HTR-8/SVneo (cell line): Measurements from ENCODE around the gene PCDH15.
"Not testable (repeated sequence)": the region's sequence is repeated elsewhere in the genome, so short reads cannot be mapped to it uniquely, and the experiment has no call there.

Experiments
- DNase-seq: peaks from one replicate; pipeline ENCODE4 v3.0.0; 2011; ENCODE audit warnings: low spot score, mixed read lengths; ENCODE audit not compliant: insufficient read length
- FAIRE-seq: peaks from 2 replicates; lab custom pipeline; 2011; peaks lifted over from hg19 to GRCh38; lab: Jason Lieb, UNC

The PCDH15 gene

DNA sequence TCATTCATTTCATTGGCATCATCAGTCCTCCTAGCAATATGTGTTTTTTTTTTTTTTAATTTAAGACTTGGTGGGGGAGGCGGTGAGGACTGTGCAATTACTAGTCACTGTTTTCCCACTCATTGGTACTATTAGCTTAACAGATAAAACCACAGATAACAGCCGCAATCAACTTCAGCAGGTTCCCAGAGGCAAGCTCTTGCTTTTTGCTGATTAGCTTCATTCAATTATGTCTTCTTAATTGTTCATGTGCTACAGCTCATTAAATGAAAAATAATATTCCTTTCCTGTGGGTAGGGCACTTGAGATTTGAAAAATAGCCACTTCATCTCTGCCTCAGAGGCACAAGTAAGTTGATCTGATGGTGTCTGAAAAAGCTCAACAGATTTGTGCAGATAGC lies 215.5 kb downstream of the PCDH15 start:
- no peak for DNase-seq
- FAIRE-seq, result no peak

DNA sequence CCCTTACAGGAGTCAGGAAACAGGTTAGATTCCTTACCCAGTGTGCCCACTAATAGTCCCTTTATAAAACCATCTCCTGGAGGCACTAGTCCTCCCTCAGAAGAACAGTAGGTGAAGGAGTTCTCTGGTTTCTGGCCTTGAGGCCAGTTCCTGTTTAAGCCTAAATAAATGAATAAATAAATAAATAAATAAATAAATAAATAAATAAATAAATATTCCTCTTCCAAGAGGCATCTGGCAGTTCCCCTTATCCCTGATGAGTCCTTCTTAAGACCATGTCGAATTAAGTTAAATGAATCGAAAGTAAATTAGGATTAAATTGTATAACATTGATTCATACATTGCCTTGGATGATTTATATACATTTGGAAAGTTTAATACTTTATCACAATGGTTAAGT lies 223.3 kb downstream of the PCDH15 start:
- DNase-seq (no peak), FAIRE-seq (no peak)

DNA sequence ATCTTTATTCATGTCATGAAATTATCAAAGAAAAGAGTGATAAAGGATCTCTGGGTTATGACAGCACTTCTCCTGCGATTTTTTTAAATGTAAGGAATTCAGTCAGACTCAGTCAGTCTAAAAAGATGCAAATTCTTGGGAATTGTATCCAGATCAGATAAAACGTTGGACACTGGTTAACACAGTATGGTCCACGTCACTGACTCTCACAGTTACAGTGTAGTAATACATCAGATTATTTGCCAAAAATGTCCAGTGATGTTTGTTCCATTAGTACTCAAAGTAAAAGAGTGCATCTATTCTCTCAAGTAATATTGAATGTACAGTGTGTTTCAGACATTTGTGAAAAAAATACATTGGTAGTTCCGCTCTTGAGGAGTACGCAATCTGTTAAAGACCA lies 224.5 kb downstream of the PCDH15 start:
- no peak for FAIRE-seq

DNA sequence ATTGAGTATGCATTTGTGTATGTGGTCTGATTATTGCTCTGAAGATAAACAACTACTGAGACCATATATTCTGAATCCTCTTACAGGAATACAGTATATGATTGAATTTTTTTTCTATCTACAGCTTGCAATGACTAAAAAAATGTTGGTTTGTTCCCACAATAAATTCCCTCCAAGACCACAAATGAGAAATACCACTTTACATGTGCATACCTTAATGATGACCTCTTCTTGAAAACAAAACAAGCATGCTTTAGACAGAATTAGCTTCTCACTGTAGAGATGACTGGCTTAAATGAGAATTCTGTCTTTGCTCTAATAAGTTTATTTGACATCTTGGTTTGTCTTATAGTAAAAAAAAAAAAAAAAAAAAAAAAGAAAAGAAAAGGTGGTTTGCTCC lies 241.5 kb downstream of the PCDH15 start:
- peak; percentile 11 for DNase-seq
- no peak for FAIRE-seq

More for the DNA sequence above, 224.5 kb downstream of the PCDH15 start:
- no peak for DNase-seq

DNA sequence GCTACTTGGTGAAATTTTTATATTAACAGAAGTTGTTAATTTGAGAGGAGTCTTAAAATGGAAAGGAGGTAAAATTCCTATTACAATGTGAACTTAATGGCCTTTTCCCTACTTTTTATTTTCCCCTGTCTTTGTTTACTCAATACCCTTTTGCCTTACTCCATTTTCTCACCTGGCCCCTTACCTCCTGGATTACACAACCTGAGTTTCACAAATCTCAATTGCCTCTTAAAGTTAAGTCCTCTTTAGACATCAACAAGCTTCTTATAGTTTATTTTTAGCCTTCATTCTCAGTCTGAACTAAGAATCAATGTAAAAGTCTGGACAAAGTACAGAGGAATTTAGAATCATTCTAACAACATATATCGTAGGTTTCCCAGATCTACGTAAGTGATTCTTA lies 247.0 kb downstream of the PCDH15 start:
- no peak for FAIRE-seq

DNA sequence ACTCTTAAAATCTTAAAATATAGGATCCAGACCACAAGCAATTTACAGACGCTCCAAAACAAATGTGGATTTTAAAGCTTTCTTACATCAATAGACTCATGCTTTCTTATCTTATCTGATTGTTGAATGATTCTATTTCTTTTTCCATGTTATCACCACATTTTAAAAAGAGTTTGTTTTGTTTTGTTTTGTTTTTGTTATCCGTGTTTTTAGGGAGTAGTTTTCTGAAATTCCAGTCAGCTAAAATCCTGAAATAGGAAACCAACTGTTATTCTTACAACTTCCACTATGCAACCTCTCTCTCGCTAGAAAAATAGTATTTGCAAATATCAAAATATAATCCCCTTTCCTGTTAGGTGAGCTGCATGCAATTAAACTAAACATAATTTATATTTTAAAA lies 251.0 kb downstream of the PCDH15 start:
- no peak for FAIRE-seq
- no peak for DNase-seq

More for the DNA sequence above, 247.0 kb downstream of the PCDH15 start:
- DNase-seq, result no peak

DNA sequence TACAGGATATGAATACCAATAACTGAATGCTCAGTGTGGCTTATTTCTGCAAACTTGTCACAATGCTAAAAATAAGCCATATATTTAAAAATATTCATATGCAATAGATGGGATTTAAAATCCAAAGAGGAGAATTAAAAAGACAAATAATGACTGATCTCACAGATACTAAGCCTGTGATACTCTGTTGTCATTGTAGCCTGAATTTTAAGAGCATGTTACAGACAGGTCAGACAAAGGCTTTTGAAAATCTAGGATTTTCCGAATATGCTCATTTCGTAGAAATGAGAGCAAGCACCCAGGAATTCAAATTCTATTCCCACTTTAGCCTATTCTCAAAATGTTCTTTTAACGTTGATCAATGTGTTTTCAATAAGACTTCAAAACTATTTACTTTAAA lies 269.7 kb downstream of the PCDH15 start:
- FAIRE-seq, result no peak
- DNase-seq, result no peak

DNA sequence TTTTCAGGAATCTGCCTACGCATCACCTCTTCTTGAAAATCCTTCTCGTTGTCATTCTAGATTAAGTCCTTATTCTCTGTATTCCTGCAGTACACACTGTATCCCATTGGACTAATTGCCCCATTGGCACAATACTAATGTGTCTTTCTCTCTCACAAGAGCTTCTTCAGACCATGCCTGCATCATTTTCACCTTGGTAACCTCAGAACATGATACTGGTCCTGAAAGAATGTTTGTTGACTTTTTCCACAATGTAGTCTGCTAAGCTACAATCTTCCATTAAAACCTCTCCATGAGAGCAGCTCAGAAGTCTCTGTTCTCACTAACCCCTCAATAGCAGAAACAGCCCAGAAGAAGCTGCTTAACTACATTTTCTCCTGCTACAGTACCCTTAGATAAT lies 270.7 kb downstream of the PCDH15 start:
- FAIRE-seq, result no peak
- no peak for DNase-seq

DNA sequence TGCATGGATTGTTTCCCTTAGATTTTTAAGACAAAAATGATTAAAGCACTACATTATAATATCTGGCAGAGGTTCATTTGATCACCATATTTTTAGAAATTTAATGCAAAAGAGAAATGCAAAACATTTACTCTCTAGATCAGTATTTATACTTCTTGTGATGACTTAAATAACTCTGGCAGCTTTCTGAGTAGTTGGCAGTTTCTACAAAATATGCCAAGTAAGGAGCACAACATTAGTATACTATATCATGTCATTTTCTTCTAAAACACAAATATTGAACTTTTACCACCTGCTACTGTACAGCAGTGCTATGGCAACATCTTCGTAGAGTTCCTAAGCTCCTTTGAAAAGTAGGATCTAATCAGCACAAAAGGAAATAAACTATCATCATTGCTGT lies 275.2 kb downstream of the PCDH15 start:
- FAIRE-seq (no peak), DNase-seq (no peak)

DNA sequence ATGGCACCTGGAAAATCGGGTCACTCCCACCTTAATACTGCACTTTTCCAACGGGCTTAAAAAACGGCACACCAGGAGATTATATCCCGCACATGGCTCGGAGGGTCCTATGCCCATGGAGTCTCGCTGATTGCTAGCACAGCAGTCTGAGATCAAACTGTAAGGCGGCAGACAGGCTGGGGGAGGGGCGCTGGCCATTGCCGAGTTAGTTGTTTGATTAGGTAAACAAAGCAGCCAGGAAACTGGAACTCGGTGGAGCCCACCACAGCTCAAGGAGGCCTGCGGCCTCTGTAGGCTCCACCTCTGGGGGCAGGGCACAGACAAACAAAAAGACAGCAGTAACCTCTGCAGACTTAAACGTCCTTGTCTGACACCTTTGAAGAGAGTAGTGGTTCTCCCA lies 285.8 kb downstream of the PCDH15 start:
- not testable (repeated sequence) for DNase-seq, FAIRE-seq

DNA sequence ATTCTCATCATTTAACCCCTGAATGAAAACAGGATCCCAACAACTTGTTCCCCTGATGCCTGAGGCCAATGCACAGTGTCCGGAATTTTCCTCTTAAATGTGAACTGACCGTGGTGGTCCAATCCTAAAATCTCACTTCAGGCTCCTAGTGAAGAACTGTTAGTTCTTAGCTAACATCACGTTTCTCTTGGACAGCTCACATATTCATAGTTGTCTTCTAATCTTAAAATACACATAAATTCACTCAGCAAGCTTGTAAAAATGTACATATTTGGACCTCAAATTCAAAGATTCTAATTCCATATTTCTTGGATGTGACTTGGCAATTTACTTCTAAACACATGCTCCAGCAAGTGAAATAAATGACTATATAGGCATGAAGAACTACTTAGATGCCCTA lies 297.2 kb downstream of the PCDH15 start:
- DNase-seq, result no peak
- no peak for FAIRE-seq

DNA sequence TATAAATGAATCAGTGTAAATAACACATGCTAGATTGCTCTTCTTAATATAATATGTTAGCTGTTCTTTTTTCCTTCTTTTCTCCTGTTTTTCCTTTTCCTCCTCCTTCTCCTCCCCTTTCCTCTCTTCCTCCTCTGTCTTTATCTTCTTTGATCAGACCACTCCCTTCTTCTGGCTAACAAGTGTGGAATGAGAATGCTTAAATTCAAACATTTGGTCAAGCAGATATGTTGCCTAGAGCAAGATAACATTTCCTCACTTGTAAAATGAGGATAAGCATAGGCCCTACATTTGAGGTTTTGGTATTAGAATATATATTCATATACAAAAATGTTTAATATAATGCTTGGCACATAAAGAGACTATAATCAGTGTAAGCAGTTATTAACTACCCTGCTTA lies 299.1 kb downstream of the PCDH15 start:
- DNase-seq (no peak), FAIRE-seq (no peak)

DNA sequence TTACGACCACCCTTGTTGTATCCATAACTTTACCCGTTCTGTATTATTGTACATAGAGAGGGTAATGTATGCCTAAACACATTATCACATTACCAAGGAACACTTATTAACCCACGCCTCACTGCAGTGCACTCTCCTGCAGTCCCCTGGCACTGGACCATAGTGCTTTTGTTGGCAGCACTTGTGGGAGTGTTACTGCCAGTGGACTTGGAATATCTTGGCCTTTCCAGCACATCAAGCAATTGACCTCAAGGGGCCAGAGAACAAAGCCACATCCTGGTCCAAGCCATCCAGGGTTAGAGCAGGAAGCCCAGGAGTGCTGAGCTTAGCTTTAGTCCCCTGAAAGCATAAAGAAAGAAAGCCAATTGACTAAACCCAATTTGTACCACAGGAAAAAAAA lies 304.2 kb downstream of the PCDH15 start:
- FAIRE-seq (no peak), DNase-seq (no peak)

DNA sequence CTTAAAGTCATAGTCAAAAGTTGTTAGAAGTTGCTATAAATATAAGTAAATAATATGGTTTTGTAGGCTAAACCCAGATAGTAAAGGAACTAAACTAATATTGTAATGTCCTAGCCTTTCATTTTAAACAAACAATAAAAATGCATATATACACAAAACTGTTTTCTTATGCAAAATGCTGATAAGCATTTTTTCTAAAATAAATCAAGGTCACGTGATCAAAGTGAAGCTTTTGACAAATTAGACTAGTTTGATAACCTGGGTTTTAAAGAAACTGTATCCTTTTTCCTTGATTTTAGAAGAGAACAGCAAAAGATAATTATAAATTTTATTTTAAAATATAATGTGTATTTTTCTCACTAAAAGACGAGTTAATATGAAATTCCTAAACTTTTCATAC lies 313.3 kb downstream of the PCDH15 start:
- DNase-seq, result no peak
- FAIRE-seq, result no peak

DNA sequence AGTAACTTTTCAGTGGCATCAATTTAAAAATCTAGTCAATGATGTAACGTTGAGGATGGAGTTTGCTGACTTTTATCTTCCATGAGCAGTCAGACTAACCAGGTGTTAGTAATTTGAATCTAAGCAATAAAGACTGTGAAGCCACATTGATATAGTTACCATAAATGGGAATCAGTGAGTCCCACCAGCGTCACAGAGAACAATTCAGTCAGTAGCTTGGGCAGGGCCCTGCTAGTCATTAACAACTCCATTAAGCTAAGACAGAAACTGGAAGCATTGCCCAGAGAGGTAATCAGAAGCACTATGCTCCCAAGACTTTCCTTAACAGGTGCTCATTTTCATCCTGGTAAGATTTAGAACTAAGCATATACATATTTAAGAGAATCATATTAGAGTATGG lies 315.1 kb downstream of the PCDH15 start:
- no peak for FAIRE-seq

DNA sequence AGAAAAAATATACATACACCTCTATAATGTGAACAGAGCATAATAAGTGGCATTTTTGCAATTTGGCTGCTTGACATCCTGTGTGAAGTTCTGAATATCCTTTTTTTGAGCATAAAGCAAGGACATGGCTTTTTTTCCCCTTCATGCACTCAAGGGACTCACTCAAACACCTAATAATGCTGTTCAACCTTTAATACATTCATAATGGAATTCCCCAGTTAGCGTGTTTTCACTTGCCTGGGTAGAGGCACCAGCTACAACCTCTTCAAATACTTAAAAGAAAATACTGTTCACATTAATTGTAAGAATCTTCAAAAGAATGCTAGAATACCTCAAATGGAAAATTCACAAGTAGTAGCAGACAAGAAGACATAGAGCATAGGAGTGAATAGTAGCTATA lies 316.8 kb downstream of the PCDH15 start:
- FAIRE-seq, result no peak
- DNase-seq, result no peak

More for the DNA sequence above, 315.1 kb downstream of the PCDH15 start:
- no peak for DNase-seq

DNA sequence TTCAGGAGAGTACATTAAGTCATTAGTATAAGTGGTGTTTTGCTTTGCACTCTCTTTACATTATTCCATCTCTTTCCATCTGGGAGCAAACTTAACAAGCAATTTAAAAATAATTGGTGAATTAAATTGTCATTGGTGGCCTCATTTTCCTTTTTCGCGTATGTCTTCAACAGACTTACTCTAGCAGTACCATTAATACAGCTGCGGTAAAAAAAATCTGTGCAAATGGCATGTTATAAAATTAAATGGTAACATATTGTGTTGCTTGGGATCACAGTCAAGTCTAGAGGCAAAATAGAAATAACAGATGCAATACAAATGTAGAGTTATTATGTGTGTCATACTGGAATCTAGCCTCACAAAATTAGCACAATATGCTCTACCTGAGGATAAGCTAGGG lies 322.4 kb downstream of the PCDH15 start:
- DNase-seq (no peak), FAIRE-seq (no peak)

DNA sequence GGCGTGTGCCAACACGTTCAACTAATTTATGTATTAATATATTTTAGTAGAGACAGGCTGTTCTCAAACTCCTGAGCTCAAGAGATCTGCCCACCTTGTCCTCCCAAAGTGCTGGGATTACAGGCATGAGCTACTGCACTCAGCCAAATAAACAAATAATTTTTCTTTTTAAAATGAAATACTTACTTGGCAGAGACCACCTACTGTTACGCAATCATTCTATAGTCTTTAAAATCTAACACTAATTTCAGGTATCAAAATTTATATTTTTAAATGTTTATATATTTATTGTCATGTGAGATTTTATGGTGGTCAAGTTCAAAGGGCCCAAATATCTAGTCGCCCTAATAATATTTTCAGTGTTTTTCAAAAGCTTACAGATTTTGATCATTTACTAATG lies 323.3 kb downstream of the PCDH15 start:
- no peak for DNase-seq
- no peak for FAIRE-seq

DNA sequence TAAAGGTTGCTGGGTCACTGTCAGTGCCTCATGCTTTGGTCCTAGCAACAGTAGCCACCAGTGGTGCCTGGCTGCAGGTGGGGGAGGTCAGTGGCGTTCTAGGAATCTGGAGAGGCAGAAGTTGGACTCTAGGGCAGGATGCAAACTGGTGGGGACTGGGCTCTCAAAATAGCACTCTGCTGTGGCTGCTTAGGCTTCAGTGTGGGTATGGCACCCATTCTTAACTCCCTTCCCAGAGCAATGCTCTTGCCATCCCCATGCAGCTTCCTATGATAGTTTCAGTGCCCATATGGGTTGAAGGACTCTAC lies 330.8 kb downstream of the PCDH15 start:
- FAIRE-seq (no peak), DNase-seq (no peak)

DNA sequence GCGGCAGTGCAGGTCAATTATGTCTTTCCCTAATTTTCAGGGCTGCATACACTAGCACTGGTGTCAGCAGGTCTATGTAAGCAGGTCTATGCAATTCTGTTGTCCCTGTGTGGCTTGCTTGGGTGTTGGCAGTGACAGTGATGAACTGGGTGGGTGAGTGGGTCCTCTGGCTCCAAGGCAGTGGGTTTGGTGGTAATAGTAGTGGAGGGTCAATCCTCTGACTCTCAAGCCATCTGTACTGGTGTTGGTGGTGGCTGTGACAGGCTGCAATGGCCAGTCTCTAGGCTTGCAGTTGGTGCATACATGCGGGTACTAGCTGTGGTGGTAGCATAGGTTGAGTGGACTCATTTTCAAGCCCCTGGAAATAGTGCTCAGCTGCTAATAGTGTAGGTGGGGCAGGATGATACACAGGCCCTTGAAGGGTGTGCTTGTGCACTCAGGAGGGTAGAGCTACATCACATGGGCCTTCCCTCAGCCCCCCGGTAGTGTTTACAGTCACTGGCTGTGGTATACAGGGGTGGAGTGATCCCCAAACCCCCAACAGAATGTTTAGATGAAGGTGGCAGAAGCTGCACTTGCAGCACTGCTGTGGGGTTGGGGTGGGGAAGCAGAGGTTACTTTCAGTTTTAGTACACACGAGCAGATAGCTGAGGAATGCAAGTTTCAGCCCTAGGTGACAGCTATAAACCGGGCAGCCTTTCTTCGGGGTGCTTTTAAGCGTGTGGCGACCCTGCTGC lies 331.3 kb downstream of the PCDH15 start:
- no peak for DNase-seq
- FAIRE-seq, result no peak

DNA sequence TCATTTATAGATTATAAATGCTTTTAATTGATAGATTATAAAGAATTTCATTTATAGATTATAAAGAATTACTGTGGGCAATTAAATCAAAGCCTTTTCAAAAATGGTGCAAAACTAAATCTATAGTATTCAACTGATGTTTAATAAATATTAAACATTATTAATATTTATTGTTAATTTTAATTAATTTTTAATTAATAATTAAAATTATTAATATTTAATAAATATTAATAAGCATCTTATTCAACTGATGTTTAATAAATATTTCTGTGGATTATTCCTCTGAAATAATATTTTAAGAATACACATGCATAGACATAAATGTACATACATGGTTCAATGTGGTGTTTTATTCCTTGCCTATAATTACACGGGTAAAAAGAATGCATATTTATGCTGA lies 346.8 kb downstream of the PCDH15 start:
- no peak for FAIRE-seq
- no peak for DNase-seq

DNA sequence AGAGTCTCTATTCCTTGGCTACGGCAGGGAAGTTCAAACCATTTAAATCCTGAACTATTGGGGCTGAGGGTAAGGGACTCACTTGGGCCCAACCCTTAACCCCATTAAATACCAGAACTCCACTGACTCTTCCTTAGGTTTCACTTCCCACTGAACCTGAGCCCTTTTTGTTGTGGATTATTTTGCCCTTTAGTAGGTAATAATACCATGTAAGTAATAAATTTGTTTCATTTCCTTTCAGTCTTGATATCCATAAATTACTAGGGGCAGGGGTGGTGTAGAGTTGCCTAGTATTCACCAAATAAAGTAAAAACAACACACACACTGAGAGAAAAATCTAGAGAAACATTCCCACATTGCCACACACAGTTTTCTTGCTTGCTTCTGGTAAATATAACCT lies 352.0 kb downstream of the PCDH15 start:
- FAIRE-seq (no peak), DNase-seq (no peak)

DNA sequence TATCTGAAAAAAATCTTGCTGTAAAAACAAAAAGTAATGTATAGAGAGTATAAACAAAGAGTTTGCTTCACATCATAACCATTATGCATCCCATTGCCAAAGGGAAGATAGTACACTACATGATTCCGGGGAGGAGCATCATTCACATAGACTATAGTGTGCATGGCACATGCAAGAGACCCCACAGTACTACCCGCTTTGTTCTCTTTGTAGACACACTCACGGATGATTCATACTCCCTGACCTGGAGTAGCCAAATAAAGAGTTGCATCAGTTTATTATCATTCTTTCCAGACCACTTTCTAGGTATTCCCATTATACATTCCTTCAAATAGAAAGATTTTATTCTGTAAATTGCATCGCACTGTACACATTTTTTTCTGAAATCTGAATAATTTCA lies 356.9 kb downstream of the PCDH15 start:
- DNase-seq (no peak), FAIRE-seq (no peak)
